Tibial nerve (tissue), 4 donors: ENCODE measurements around the gene CHST2.

Experiments used
- CTCF ChIP-seq, 5 experiments: fragments of 200-600 bp in 3 of 5; fragments of 450-650 bp in 2 of 5; sonication (generic) in 3 of 5; IDR thresholded peaks; one replicate each; pipeline ENCODE4 v1.5.1; 2016 to 2019; ENCODE audit warnings: antibody characterized with exemption in 5 of 5, mild to moderate bottlenecking in 3 of 5, moderate library complexity in 2 of 5
- EP300 ChIP-seq, 2 donors: sonication (generic); formaldehyde crosslinking; IDR thresholded peaks; one replicate each; pipeline ENCODE4 v1.6.1; 2017; ENCODE audit warnings: antibody characterized with exemption in 2 of 2, mild to moderate bottlenecking in 1 of 2

GRCh38 chr3:143158014-143158988, 38.7 kb downstream of the CHST2 start:
- TF ChIP-seq CTCF (IDR thresholded peaks at IDR 0.05) (no peak), EP300 (IDR thresholded peaks at IDR 0.05) (no peak)
